GM12878 (cell line): Measurements from ENCODE around the gene PRR7. TPM values are rescaled to one million over a fixed set of nuclear protein-coding genes. Genes with fewer than 3 reads are reported as not detected.

Source experiments
- BHLHE40 ChIP-seq, 2 experiments: fragments of 450-650 bp in 1 of 2; IDR thresholded peaks; 2 replicates each; pipeline ENCODE4 v1.6.1; 2011 to 2017; ENCODE audit warnings: low read depth in 2 of 2, borderline replicate concordance in 1 of 2, improper control_type of control experiment in 1 of 2, low read length in 1 of 2, mild to moderate bottlenecking in 1 of 2
- BMI1 ChIP-seq: fragments of 450-650 bp; IDR thresholded peaks from 2 replicates; pipeline ENCODE4 v1.6.1; 2016; ENCODE audit warnings: mild to moderate bottlenecking, moderate library complexity, borderline replicate concordance
- DPF2 ChIP-seq: fragments of 450-650 bp; IDR thresholded peaks from 2 replicates; pipeline ENCODE4 v1.6.1; 2017; ENCODE audit warnings: mild to moderate bottlenecking
- FOS ChIP-seq: IDR thresholded peaks from 3 replicates; pipeline ENCODE4 v1.6.1; 2011; ENCODE audit warnings: borderline replicate concordance; ENCODE audit not compliant: insufficient read length; ENCODE audit errors: extremely low read depth
- FOXK2 ChIP-seq: fragments of 450-650 bp; IDR thresholded peaks from 2 replicates; pipeline ENCODE4 v1.6.1; 2017; ENCODE audit warnings: mild to moderate bottlenecking, moderate library complexity
- HCFC1 ChIP-seq: fragments of 150-350 bp; IDR thresholded peaks from 2 replicates; pipeline ENCODE4 v1.6.1; 2014; ENCODE audit warnings: low read length
- KDM1A ChIP-seq: fragments of 200-600 bp; sonication (generic); IDR thresholded peaks from 2 replicates; pipeline ENCODE4 v1.6.1; 2016; ENCODE audit warnings: borderline replicate concordance
- NFIC ChIP-seq: IDR thresholded peaks from 2 replicates; pipeline ENCODE4 v1.6.1; 2012; ENCODE audit warnings: low read depth, mild to moderate bottlenecking, inconsistent platforms, low read length, moderate library complexity
- NR2F1 ChIP-seq: fragments of 450-650 bp; conservative IDR thresholded peaks from 2 replicates; pipeline ENCODE4 v1.6.1; 2017; ENCODE audit warnings: mild to moderate bottlenecking
- POLR2A ChIP-seq: IDR thresholded peaks from 2 replicates; pipeline ENCODE4 v1.6.1; 2011; ENCODE audit warnings: low read depth, mild to moderate bottlenecking, low read length
- RCOR1 ChIP-seq: conservative IDR thresholded peaks from 2 replicates; pipeline ENCODE4 v1.6.1; 2012; ENCODE audit warnings: low read depth, low read length, improper control_type of control experiment
- SMAD1 ChIP-seq: fragments of 450-650 bp; IDR thresholded peaks from 2 replicates; pipeline ENCODE4 v1.6.1; 2018; ENCODE audit warnings: mild to moderate bottlenecking, low read depth; ENCODE audit not compliant: partially characterized antibody
- TCF12 ChIP-seq: IDR thresholded peaks from 2 replicates; pipeline ENCODE4 v1.6.1; 2011; ENCODE audit warnings: low read depth, mild to moderate bottlenecking, low read length
- ZZZ3 ChIP-seq: IDR thresholded peaks from 2 replicates; pipeline ENCODE4 v1.6.1; 2011; ENCODE audit warnings: low read depth; ENCODE audit not compliant: control insufficient read depth, insufficient read length
- polyA plus RNA-seq, 11 experiments: library from polyadenylated mRNA; depleted of rRNA in 4 of 11; unstranded in 6 of 11; stranded (reverse) in 5 of 11; fragments of >200 nt; fragmentation: Nextera tagmentation in 4 of 11; fragmentation: Illumina TruSeq in 1 of 11; extraction: Ambion mirVana in 4 of 11; extraction: Trizol in 1 of 11; gene quantifications; 1 replicate in 1 of 11; 2 replicates in 10 of 11; pipeline versions ENCODE4 v1.2.1 to v1.2.3, GENCODE V29; 2011 to 2016; ENCODE audit warnings: inconsistent platforms in 2 of 11, missing spikeins in 2 of 11, low read depth in 1 of 11
- total RNA-seq, 4 experiments: library from RNA; depleted of rRNA in 3 of 4; stranded (reverse); fragments of >200 nt in 3 of 4; fragmentation: Illumina TruSeq in 1 of 4; extraction: Trizol in 1 of 4; gene quantifications; 2 replicates each; pipeline versions ENCODE4 v1.2.1 to v1.2.3, GENCODE V29; 2013 to 2021
- TF ChIP-seq, protein P1 (sequence below), 3 experiments: IDR thresholded peaks in 2 of 3; conservative IDR thresholded peaks in 1 of 3; 2 replicates each; pipeline ENCODE4 v1.5.1; 2011; ENCODE audit warnings: low read depth in 3 of 3, low read length in 3 of 3, mild to moderate bottlenecking in 3 of 3, control low read depth in 2 of 3, moderate library complexity in 2 of 3, inconsistent platforms in 1 of 3, mixed read lengths in 1 of 3; ENCODE audit not compliant: control insufficient read depth in 2 of 3, insufficient read depth in 1 of 3; ENCODE audit errors: extremely low read depth in 1 of 3
- TF ChIP-seq, protein P2 (sequence below): IDR thresholded peaks from 2 replicates; pipeline ENCODE4 v1.6.1; 2012; ENCODE audit warnings: low read depth, low read length, improper control_type of control experiment
- TF ChIP-seq, protein P3 (sequence below): fragments of 450-650 bp; IDR thresholded peaks from 2 replicates; pipeline ENCODE4 v1.6.1; 2017; ENCODE audit warnings: mild to moderate bottlenecking, low read depth, inconsistent platforms; ENCODE audit not compliant: poor library complexity, severe bottlenecking
- TF ChIP-seq, protein P4 (sequence below): fragments of 450-650 bp; IDR thresholded peaks from 2 replicates; pipeline ENCODE4 v1.6.1; 2017; ENCODE audit warnings: mild to moderate bottlenecking, moderate library complexity
- TF ChIP-seq, protein P5 (sequence below): fragments of 450-650 bp; IDR thresholded peaks from 2 replicates; pipeline ENCODE4 v1.6.1; 2016; ENCODE audit warnings: mild to moderate bottlenecking

Gene PRR7
- total and polyA plus RNA-seq, 10 of the 15 experiments (the other 5 are each of a cell fraction or from before 2014, with no cell fraction given), result 0.09 to 18.8 (median 4.6) TPM; not detected in 2

DNA sequence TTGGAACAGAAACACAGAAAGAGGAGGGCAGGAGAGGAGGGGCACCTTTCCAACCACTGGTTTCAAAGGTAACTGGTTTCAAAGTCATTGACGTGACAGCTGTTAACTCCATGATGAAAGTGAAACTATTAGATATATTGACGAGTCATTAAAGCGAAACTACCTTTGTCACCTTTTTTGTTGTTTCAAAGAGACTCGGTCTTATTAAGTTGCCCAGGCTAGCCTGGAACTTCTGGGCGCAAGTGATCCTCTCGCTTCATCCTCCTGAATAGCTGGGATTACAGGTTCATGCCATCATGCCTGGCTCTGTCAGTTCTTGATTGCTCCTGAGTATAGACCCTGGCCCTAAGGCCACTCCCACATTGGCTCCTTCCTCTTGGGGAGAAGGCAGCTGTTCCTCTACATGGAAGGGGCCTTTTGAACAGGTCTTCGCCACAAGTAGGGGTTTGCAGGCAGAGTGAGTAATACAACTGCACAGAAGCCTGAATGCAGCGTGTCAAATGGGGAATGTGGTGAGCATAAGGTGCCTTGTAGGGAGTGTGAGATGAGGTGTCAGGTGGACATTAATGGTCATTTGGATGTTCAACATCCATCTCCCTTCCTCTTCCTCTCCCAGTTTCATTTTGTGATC, 33.9 kb upstream of the PRR7 start (continued):
- TF ChIP-seq, protein P1, sequence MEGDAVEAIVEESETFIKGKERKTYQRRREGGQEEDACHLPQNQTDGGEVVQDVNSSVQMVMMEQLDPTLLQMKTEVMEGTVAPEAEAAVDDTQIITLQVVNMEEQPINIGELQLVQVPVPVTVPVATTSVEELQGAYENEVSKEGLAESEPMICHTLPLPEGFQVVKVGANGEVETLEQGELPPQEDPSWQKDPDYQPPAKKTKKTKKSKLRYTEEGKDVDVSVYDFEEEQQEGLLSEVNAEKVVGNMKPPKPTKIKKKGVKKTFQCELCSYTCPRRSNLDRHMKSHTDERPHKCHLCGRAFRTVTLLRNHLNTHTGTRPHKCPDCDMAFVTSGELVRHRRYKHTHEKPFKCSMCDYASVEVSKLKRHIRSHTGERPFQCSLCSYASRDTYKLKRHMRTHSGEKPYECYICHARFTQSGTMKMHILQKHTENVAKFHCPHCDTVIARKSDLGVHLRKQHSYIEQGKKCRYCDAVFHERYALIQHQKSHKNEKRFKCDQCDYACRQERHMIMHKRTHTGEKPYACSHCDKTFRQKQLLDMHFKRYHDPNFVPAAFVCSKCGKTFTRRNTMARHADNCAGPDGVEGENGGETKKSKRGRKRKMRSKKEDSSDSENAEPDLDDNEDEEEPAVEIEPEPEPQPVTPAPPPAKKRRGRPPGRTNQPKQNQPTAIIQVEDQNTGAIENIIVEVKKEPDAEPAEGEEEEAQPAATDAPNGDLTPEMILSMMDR (IDR thresholded peaks at IDR 0.05 in 2 of 3, conservative IDR thresholded peaks at IDR 0.05 in 1 of 3; ENCODE audit: control insufficient read depth in 2 of 3, extremely low read depth in 1 of 3, insufficient read depth in 1 of 3, low read depth in 3 of 3, low read length in 3 of 3), result no peak
- TF ChIP-seq HCFC1 (no peak), SMAD1 (no peak), RCOR1 (no peak), FOXK2 (no peak), NR2F1 (0 out of 2 replicates have a peak, but pooled peaks have one; percentile 19), DPF2 (peak; percentile 53), BMI1 (no peak), TCF12 (peak; percentile 68; the same call in 1 of the 2 replicates), NFIC (peak; percentile 60; the same call in 1 of the 2 replicates), FOS (no peak), KDM1A (no peak), BHLHE40 (IDR thresholded peaks at IDR 0.05; ENCODE audit: borderline replicate concordance in 1 of 2, low read depth in 2 of 2, low read length in 1 of 2) (peak in 1 of 2 experiments; percentile 10; a peak in 1 of 4 replicates), POLR2A (peak; percentile 66), ZZZ3 (no peak)
- TF ChIP-seq, protein P2, sequence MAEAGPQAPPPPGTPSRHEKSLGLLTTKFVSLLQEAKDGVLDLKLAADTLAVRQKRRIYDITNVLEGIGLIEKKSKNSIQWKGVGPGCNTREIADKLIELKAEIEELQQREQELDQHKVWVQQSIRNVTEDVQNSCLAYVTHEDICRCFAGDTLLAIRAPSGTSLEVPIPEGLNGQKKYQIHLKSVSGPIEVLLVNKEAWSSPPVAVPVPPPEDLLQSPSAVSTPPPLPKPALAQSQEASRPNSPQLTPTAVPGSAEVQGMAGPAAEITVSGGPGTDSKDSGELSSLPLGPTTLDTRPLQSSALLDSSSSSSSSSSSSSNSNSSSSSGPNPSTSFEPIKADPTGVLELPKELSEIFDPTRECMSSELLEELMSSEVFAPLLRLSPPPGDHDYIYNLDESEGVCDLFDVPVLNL, result no peak
- TF ChIP-seq, protein P3, sequence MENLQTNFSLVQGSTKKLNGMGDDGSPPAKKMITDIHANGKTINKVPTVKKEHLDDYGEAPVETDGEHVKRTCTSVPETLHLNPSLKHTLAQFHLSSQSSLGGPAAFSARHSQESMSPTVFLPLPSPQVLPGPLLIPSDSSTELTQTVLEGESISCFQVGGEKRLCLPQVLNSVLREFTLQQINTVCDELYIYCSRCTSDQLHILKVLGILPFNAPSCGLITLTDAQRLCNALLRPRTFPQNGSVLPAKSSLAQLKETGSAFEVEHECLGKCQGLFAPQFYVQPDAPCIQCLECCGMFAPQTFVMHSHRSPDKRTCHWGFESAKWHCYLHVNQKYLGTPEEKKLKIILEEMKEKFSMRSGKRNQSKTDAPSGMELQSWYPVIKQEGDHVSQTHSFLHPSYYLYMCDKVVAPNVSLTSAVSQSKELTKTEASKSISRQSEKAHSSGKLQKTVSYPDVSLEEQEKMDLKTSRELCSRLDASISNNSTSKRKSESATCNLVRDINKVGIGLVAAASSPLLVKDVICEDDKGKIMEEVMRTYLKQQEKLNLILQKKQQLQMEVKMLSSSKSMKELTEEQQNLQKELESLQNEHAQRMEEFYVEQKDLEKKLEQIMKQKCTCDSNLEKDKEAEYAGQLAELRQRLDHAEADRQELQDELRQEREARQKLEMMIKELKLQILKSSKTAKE, result peak; percentile 19
- TF ChIP-seq, protein P4, sequence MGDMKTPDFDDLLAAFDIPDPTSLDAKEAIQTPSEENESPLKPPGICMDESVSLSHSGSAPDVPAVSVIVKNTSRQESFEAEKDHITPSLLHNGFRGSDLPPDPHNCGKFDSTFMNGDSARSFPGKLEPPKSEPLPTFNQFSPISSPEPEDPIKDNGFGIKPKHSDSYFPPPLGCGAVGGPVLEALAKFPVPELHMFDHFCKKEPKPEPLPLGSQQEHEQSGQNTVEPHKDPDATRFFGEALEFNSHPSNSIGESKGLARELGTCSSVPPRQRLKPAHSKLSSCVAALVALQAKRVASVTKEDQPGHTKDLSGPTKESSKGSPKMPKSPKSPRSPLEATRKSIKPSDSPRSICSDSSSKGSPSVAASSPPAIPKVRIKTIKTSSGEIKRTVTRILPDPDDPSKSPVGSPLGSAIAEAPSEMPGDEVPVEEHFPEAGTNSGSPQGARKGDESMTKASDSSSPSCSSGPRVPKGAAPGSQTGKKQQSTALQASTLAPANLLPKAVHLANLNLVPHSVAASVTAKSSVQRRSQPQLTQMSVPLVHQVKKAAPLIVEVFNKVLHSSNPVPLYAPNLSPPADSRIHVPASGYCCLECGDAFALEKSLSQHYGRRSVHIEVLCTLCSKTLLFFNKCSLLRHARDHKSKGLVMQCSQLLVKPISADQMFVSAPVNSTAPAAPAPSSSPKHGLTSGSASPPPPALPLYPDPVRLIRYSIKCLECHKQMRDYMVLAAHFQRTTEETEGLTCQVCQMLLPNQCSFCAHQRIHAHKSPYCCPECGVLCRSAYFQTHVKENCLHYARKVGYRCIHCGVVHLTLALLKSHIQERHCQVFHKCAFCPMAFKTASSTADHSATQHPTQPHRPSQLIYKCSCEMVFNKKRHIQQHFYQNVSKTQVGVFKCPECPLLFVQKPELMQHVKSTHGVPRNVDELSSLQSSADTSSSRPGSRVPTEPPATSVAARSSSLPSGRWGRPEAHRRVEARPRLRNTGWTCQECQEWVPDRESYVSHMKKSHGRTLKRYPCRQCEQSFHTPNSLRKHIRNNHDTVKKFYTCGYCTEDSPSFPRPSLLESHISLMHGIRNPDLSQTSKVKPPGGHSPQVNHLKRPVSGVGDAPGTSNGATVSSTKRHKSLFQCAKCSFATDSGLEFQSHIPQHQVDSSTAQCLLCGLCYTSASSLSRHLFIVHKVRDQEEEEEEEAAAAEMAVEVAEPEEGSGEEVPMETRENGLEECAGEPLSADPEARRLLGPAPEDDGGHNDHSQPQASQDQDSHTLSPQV, result no peak
- TF ChIP-seq, protein P5, sequence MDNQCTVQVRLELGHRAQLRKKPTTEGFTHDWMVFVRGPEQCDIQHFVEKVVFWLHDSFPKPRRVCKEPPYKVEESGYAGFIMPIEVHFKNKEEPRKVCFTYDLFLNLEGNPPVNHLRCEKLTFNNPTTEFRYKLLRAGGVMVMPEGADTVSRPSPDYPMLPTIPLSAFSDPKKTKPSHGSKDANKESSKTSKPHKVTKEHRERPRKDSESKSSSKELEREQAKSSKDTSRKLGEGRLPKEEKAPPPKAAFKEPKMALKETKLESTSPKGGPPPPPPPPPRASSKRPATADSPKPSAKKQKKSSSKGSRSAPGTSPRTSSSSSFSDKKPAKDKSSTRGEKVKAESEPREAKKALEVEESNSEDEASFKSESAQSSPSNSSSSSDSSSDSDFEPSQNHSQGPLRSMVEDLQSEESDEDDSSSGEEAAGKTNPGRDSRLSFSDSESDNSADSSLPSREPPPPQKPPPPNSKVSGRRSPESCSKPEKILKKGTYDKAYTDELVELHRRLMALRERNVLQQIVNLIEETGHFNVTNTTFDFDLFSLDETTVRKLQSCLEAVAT, result no peak; the same call in 1 of the 2 replicates
